Aorta (tissue), 5 donors: Measurements from ENCODE around the gene NT5DC2. TPM values are rescaled to one million over a fixed set of nuclear protein-coding genes. Genes with fewer than 3 reads are reported as not detected.

Experiments used
- ATAC-seq: fragments of 200-7000 bp; cut with Tn5 transposase; one replicate; pipeline ENCODE4 v1.9.1; 2022; ENCODE audit warnings: moderate library complexity; ENCODE audit not compliant: low FRiP score
- DNase-seq, 2 donors: peaks; one replicate each; pipeline ENCODE4 v3.0.0-alpha.2; 2020
- H3K27ac ChIP-seq, 2 donors: one replicate each; pipeline ENCODE4 v1.5.1; 2013; ENCODE audit warnings: low read length in 2 of 2, mild to moderate bottlenecking in 2 of 2, moderate library complexity in 2 of 2, control low read depth in 1 of 2, inconsistent platforms in 1 of 2, low read depth in 1 of 2
- H3K27me3 ChIP-seq, 2 donors: one replicate each; pipeline ENCODE4 v1.6.1; 2013; ENCODE audit warnings: control low read depth in 1 of 2, low read length in 1 of 2, mild to moderate bottlenecking in 1 of 2, moderate library complexity in 1 of 2; ENCODE audit not compliant: insufficient read depth in 2 of 2, control insufficient read depth in 1 of 2
- H3K36me3 ChIP-seq, 2 donors: one replicate each; pipeline ENCODE4 v1.6.1; 2013; ENCODE audit warnings: control low read depth in 1 of 2, low read length in 1 of 2, mild to moderate bottlenecking in 1 of 2; ENCODE audit not compliant: insufficient read depth in 2 of 2, control insufficient read depth in 1 of 2
- H3K4me1 ChIP-seq, 2 donors: one replicate each; pipeline ENCODE4 v1.6.1; 2013; ENCODE audit warnings: low read length in 2 of 2, control low read depth in 1 of 2, mild to moderate bottlenecking in 1 of 2, moderate library complexity in 1 of 2; ENCODE audit not compliant: insufficient read depth in 2 of 2, control insufficient read depth in 1 of 2
- H3K4me3 ChIP-seq, 2 donors: one replicate each; pipeline ENCODE4 v1.5.1; 2013; ENCODE audit warnings: low read length in 2 of 2, control low read depth in 1 of 2, mild to moderate bottlenecking in 1 of 2
- H3K9me3 ChIP-seq: one replicate; pipeline ENCODE4 v1.6.1; 2013; ENCODE audit warnings: mild to moderate bottlenecking, low read length; ENCODE audit not compliant: control insufficient read depth
- WGBS, 2 donors: extraction: QIAGEN DNeasy Blood & Tissue Kit; methylation state at CpG; one replicate each; pipeline ENCODE4 v1.1.7; 2013; 5-methylcytosine and 5-hydroxymethylcytosine counted together
- intact Hi-C, 2 donors: fragments of 100-400 bp; cut with DNase I; formaldehyde crosslinking; loops; one replicate each; pipeline versions ENCODE4 v1.14.2 to v1.15.0; 2022
- polyA plus RNA-seq, 2 donors: library from polyadenylated mRNA; stranded (reverse); fragments of 200-250 nt; gene quantifications; one replicate each; pipeline ENCODE4 v1.2.3, GENCODE V29; 2013
- total RNA-seq, 2 donors: library from RNA; stranded (reverse); fragmentation: NEBNext Ultra II Directional; extraction: Animal tissue kit (Norgen Biotek cat#: 25700); gene quantifications; one replicate each; pipeline ENCODE4 v1.2.1, GENCODE V29; 2021
- donor health status: healthy with polysubstance abuse.
- donor health status: Bipolar disorder and iron deficiency.
- donor health status: DM: no; HTN: no; CAD: no.
- donor health status: DM: no; HTN: no; CAD: no.
- donor health status: DM: yes; HTN: yes; CAD: no.

The NT5DC2 gene
- total and polyA plus RNA-seq, 4 donors = 29.6 to 148 (median 39.6) TPM

- DNase-seq (no peak), ATAC-seq (no peak)
- Histone ChIP-seq H3K4me3 (no peak overlapping the region), H3K4me1 (peaks cover 0 to 7% of the 10 kb centered on the region in 2 donors), H3K27ac (no peak overlapping the region), H3K36me3 (peaks cover 0 to 5% of the 10 kb centered on the region in 2 donors), H3K9me3 (no peaks in the 10 kb centered on the region), H3K27me3 (no peaks in the 10 kb centered on the region)
- 62 to 71% methylated on average over 2 of the region's 2 CpGs for WGBS, 2 donors
- intact Hi-C loops = no loop called here
Measured at GRCh38 chr3:52541050-52541449, 7.4 kb upstream of the NT5DC2 start.

GRCh38 chr3:52539010-52539653 lies 5.5 kb upstream of the NT5DC2 start:
- Histone ChIP-seq H3K4me3 (no peak overlapping the region), H3K27me3 (no peaks in the 10 kb centered on the region), H3K4me1 (peaks cover 0 to 7% of the 10 kb centered on the region in 2 donors), H3K36me3 (peaks cover 0 to 2% of the 10 kb centered on the region in 2 donors), H3K9me3 (no peaks in the 10 kb centered on the region), H3K27ac (no peak overlapping the region)
- WGBS, 2 donors = 95 to 96% methylated on average over 5 of the region's 5 CpGs
- ATAC-seq = no peak
- intact Hi-C loops = loop anchor here in 1 of 2 donors (5.0 kb wide), 1 partner anchor 82 kb away; the partner anchor contains the start of gene NISCH
- DNase-seq = no peak

GRCh38 chr3:52537726-52538421 lies 4.2 kb upstream of the NT5DC2 start:
- no peak for ATAC-seq
- Histone ChIP-seq H3K36me3 (peaks cover 0 to 2% of the 10 kb centered on the region in 2 donors), H3K4me3 (peak overlapping the region; percentile 38 to 44), H3K4me1 (peaks cover 0 to 7% of the 10 kb centered on the region in 2 donors), H3K27me3 (no peaks in the 10 kb centered on the region), H3K27ac (no peak overlapping the region), H3K9me3 (no peaks in the 10 kb centered on the region)
- intact Hi-C loops = loop anchor here in 1 of 2 donors (5.0 kb wide), 1 partner anchor 81 kb away; the partner anchor contains the start of gene NISCH
- peak in 1 of 2 donors; percentile 32 for DNase-seq
- WGBS, 2 donors = 78 to 80% methylated on average over 7 of the region's 7 CpGs

GRCh38 chr3:52537165-52537620 lies 3.5 kb upstream of the NT5DC2 start:
- intact Hi-C loops = loop anchor here in 1 of 2 donors (5.0 kb wide), 1 partner anchor 80 kb away; the partner anchor contains the start of gene NISCH

GRCh38 chr3:52536369-52537164 lies 2.9 kb upstream of the NT5DC2 start, which contains the start of gene UQCC5:
Gene UQCC5 (plus strand): TSS chr3:52536605. CDS start chr3:52536756, 151 bp downstream.
- Histone ChIP-seq H3K4me1 (peaks cover 0 to 7% of the 10 kb centered on the region in 2 donors), H3K4me3 (peak within 1 kb of the TSS; percentile 38 to 44), H3K36me3 (peaks cover 0 to 2% of the 10 kb centered on the region in 2 donors), H3K27me3 (no peaks in the 10 kb centered on the region), H3K27ac (peak within 1 kb of the TSS; percentile 23 to 68), H3K9me3 (no peaks in the 10 kb centered on the region)
- 0 to 1% methylated on average over 64 to 65 of the region's 65 CpGs for WGBS, 2 donors
- intact Hi-C loops = loop anchor here in 1 of 2 donors (5.0 kb wide), 1 partner anchor 79 kb away; the partner anchor contains the start of gene NISCH
- ATAC-seq = peak; percentile 97
- peak; percentile 99 for DNase-seq

More at GRCh38 chr3:52537165-52537620, 3.5 kb upstream of the NT5DC2 start:
- H3K9me3 ChIP-seq = no peaks in the 10 kb centered on the region
- H3K27me3 ChIP-seq = no peaks in the 10 kb centered on the region
- H3K4me3 ChIP-seq = peak overlapping the region; percentile 38 to 44
- H3K36me3 ChIP-seq = peaks cover 0 to 2% of the 10 kb centered on the region in 2 donors
- DNase-seq = no peak
- peaks cover 0 to 7% of the 10 kb centered on the region in 2 donors for H3K4me1 ChIP-seq
- WGBS, 2 donors = 1 to 3% methylated on average over 6 of the region's 6 CpGs
- ATAC-seq = no peak
- peak overlapping the region in 1 of 2 donors; percentile 68 for H3K27ac ChIP-seq

GRCh38 chr3:52536112-52536368 lies 2.4 kb upstream of the NT5DC2 start:
- ATAC-seq (no peak), DNase-seq (no peak)
- H3K36me3 ChIP-seq = peaks cover 0 to 2% of the 10 kb centered on the region in 2 donors
- no peak overlapping the region for H3K4me3 ChIP-seq
- no peaks in the 10 kb centered on the region for H3K9me3 ChIP-seq
- intact Hi-C loops = loop anchor here in 1 of 2 donors (5.0 kb wide), 1 partner anchor 79 kb away; the partner anchor contains the start of gene NISCH
- no peaks in the 10 kb centered on the region for H3K27me3 ChIP-seq
- H3K27ac ChIP-seq = no peak overlapping the region
- H3K4me1 ChIP-seq = peaks cover 0 to 7% of the 10 kb centered on the region in 2 donors
- WGBS, 2 donors = 13% methylated on average over 9 of the region's 9 CpGs

- H3K36me3 ChIP-seq = no peaks in the 10 kb centered on the region
- DNase-seq = peak in 1 of 2 donors; percentile 64
- peaks cover 0 to 7% of the 10 kb centered on the region in 2 donors for H3K4me1 ChIP-seq
- 92 to 93% methylated on average over 19 of the region's 19 CpGs for WGBS, 2 donors
- intact Hi-C loops = loop anchor here in 1 of 2 donors (5.0 kb wide), 1 partner anchor 78 kb away; the partner anchor contains the start of gene NISCH
- no peaks in the 10 kb centered on the region for H3K9me3 ChIP-seq
- H3K27me3 ChIP-seq = no peaks in the 10 kb centered on the region
- H3K27ac ChIP-seq = no peak overlapping the region
- H3K4me3 ChIP-seq = no peak overlapping the region
- ATAC-seq = no peak
Measured at GRCh38 chr3:52535411-52536111, 1.9 kb upstream of the NT5DC2 start.
